Measurements from ENCODE around the gene TRIM24. TPM values are rescaled to one million over a fixed set of nuclear protein-coding genes. Genes with fewer than 3 reads are reported as not detected.
A peak's percentile ranks its signal among the peaks of the same experiment; 100 is the strongest.

The TRIM24 gene
- total and polyA plus RNA-seq, 10 of the 15 experiments (the other 5 are each of a cell fraction or from before 2014, with no cell fraction given) = 4.6 to 23.5 (median 13.6) TPM

DNA sequence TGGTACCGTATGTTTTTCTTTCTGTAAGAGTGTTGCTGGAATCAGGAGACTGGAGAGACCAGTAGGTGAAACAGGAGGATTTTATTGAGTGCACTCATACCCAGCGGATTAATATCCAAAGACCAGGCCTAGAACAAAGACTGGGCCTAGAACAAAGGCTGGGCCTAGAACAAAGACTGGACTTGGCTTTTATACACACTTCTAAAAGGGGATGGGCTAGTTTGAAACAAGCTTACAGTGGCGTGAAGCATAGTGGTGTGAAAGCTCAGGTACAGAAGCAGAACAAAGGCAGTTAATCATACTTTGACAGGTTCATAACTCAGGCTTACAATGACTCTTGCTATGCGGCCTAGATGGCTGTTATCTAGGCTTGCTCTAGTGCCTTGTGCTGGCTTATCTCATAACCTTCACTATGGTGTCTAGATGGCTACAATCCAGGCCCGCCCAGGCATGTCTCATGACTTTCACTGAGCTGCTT is 67.7 kb downstream of the TRIM24 start:
- ChIA-PET CTCF (interaction anchor here (1.2 kb wide), 1 partner anchor 7 kb away, joined by 3 read pairs; no protein-coding TSS in a partner anchor), SMC1A (ENCODE audit: uncharacterized antibody, unreplicated experiment) (interaction anchor here (0.6 to 1.3 kb wide), 3 partner anchors 14 to 36 kb away, joined by 3 to 5 read pairs (median 4); no protein-coding TSS in a partner anchor)
- H3K36me3 ChIP-seq (ENCODE audit: control insufficient read depth in 2 of 2, insufficient read depth in 2 of 2, low read length in 1 of 2) = peaks cover 1 to 8% of the 10 kb centered on the region in 2 experiments
- TF ChIP-seq EP300 (IDR thresholded peaks at IDR 0.05; ENCODE audit: borderline replicate concordance in 1 of 2, control insufficient read depth in 1 of 2, low read depth in 2 of 2, low read length in 2 of 2) = 0 out of 4 replicates have a peak, but pooled peaks of 1 of the 2 experiments have one; percentile 10
- TF ChIP-seq, protein P1, sequence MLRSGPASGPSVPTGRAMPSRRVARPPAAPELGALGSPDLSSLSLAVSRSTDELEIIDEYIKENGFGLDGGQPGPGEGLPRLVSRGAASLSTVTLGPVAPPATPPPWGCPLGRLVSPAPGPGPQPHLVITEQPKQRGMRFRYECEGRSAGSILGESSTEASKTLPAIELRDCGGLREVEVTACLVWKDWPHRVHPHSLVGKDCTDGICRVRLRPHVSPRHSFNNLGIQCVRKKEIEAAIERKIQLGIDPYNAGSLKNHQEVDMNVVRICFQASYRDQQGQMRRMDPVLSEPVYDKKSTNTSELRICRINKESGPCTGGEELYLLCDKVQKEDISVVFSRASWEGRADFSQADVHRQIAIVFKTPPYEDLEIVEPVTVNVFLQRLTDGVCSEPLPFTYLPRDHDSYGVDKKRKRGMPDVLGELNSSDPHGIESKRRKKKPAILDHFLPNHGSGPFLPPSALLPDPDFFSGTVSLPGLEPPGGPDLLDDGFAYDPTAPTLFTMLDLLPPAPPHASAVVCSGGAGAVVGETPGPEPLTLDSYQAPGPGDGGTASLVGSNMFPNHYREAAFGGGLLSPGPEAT (IDR thresholded peaks at IDR 0.05; ENCODE audit: low read depth) = peak; percentile 48; the same call in 1 of the 2 replicates
- 0 out of 2 replicates have a peak, but pooled peaks have one; percentile 52 for TF ChIP-seq STAT3 (IDR thresholded peaks at IDR 0.05; ENCODE audit: low read depth, low read length)
- peak; percentile 99 for TF ChIP-seq CBX5 (IDR thresholded peaks at IDR 0.05; ENCODE audit: low read depth)
- TF ChIP-seq RCOR1 (conservative IDR thresholded peaks at IDR 0.05; ENCODE audit: low read depth, low read length) = 0 out of 2 replicates have a peak, but pooled peaks have one; percentile 44
- TF ChIP-seq KAT2A (conservative IDR thresholded peaks at IDR 0.05; ENCODE audit: control insufficient read depth, low read depth, low read length) = no peak
- TF ChIP-seq, protein P2, sequence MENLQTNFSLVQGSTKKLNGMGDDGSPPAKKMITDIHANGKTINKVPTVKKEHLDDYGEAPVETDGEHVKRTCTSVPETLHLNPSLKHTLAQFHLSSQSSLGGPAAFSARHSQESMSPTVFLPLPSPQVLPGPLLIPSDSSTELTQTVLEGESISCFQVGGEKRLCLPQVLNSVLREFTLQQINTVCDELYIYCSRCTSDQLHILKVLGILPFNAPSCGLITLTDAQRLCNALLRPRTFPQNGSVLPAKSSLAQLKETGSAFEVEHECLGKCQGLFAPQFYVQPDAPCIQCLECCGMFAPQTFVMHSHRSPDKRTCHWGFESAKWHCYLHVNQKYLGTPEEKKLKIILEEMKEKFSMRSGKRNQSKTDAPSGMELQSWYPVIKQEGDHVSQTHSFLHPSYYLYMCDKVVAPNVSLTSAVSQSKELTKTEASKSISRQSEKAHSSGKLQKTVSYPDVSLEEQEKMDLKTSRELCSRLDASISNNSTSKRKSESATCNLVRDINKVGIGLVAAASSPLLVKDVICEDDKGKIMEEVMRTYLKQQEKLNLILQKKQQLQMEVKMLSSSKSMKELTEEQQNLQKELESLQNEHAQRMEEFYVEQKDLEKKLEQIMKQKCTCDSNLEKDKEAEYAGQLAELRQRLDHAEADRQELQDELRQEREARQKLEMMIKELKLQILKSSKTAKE (IDR thresholded peaks at IDR 0.05; ENCODE audit: low read depth, poor library complexity, severe bottlenecking) = peak; percentile 91
- TF ChIP-seq KLF5 (IDR thresholded peaks at IDR 0.05; ENCODE audit: partially characterized antibody) = peak; percentile 68
- TF ChIP-seq, protein P3, sequence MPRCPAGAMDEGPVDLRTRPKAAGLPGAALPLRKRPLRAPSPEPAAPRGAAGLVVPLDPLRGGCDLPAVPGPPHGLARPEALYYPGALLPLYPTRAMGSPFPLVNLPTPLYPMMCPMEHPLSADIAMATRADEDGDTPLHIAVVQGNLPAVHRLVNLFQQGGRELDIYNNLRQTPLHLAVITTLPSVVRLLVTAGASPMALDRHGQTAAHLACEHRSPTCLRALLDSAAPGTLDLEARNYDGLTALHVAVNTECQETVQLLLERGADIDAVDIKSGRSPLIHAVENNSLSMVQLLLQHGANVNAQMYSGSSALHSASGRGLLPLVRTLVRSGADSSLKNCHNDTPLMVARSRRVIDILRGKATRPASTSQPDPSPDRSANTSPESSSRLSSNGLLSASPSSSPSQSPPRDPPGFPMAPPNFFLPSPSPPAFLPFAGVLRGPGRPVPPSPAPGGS (IDR thresholded peaks at IDR 0.05; ENCODE audit: borderline replicate concordance, insufficient read depth, low read depth, low read length, poor library complexity, severe bottlenecking) = no peak
- TF ChIP-seq, protein P4, sequence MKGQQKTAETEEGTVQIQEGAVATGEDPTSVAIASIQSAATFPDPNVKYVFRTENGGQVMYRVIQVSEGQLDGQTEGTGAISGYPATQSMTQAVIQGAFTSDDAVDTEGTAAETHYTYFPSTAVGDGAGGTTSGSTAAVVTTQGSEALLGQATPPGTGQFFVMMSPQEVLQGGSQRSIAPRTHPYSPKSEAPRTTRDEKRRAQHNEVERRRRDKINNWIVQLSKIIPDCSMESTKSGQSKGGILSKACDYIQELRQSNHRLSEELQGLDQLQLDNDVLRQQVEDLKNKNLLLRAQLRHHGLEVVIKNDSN (IDR thresholded peaks at IDR 0.05; ENCODE audit: borderline replicate concordance, extremely low read length, insufficient read depth, low read depth, low read length) = no peak
- TF ChIP-seq, protein P5, sequence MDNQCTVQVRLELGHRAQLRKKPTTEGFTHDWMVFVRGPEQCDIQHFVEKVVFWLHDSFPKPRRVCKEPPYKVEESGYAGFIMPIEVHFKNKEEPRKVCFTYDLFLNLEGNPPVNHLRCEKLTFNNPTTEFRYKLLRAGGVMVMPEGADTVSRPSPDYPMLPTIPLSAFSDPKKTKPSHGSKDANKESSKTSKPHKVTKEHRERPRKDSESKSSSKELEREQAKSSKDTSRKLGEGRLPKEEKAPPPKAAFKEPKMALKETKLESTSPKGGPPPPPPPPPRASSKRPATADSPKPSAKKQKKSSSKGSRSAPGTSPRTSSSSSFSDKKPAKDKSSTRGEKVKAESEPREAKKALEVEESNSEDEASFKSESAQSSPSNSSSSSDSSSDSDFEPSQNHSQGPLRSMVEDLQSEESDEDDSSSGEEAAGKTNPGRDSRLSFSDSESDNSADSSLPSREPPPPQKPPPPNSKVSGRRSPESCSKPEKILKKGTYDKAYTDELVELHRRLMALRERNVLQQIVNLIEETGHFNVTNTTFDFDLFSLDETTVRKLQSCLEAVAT (IDR thresholded peaks at IDR 0.05) = 0 out of 2 replicates have a peak, but pooled peaks have one; percentile 24

More for the DNA sequence above, 67.7 kb downstream of the TRIM24 start:
- Histone ChIP-seq H3K27ac (ENCODE audit: control insufficient read depth, insufficient read depth) (no peak overlapping the region), H3K27me3 (replicated peaks in 1 of 2; ENCODE audit: control insufficient read depth in 2 of 2, insufficient read depth in 2 of 2, low read length in 1 of 2) (no peaks in the 10 kb centered on the region), H3K9me3 (replicated peaks; ENCODE audit: control insufficient read depth, insufficient read depth, low read length) (peaks cover 20% of the 10 kb centered on the region), H3K4me3 (no peak overlapping the region), H3K4me1 (ENCODE audit: control insufficient read depth, insufficient read depth, low read length) (no peaks in the 10 kb centered on the region), H4K20me1 (ENCODE audit: control insufficient read depth, insufficient read depth) (no peaks in the 10 kb centered on the region), H3K4me2 (ENCODE audit: control insufficient read depth, insufficient read depth) (no peak overlapping the region), H3K9ac (ENCODE audit: control insufficient read depth, insufficient read depth, low read length) (no peak overlapping the region), H3K79me2 (ENCODE audit: control insufficient read depth, insufficient read depth, low read length) (no peaks in the 10 kb centered on the region), H2AFZ (ENCODE audit: control insufficient read depth, low read depth, low read length) (no peak overlapping the region)
- ATAC-seq = no peak
- BruUV-seq (replicated peaks) = no TSS peak
- ChIA-PET POLR2A (no interaction called here), RAD21 (ENCODE audit: unreplicated experiment) (no interaction called here)
- FAIRE-seq = no peak
- in situ Hi-C loops (cut with MboI) = no loop called here
- intact Hi-C loops (cut with micrococcal nuclease; ENCODE audit: unreplicated experiment) = no loop called here
- no peak for DNase-seq (ENCODE audit: low read depth, low spot score)
- 95% methylated on average over 5 of the region's 5 CpGs for WGBS (ENCODE audit: insufficient coverage, insufficient replicate concordance, low lambda C conversion rate, missing lambda C conversion rate)

Measured in GM12878 (cell line).